GM04504 (cell line): Measurements from ENCODE around the gene PFKFB4.

ENCODE experiments used
- DNase-seq: peaks from one replicate; pipeline ENCODE4 v3.0.0-alpha.2; 2012; ENCODE audit warnings: low read depth

Gene PFKFB4

GRCh38 chr3:48556796-48557626 lies at the start of gene PFKFB4:
Gene PFKFB4 (minus strand): TSS chr3:48556803. CDS start chr3:48556777, 26 bp downstream.
- DNase-seq = peak; percentile 99

DNA sequence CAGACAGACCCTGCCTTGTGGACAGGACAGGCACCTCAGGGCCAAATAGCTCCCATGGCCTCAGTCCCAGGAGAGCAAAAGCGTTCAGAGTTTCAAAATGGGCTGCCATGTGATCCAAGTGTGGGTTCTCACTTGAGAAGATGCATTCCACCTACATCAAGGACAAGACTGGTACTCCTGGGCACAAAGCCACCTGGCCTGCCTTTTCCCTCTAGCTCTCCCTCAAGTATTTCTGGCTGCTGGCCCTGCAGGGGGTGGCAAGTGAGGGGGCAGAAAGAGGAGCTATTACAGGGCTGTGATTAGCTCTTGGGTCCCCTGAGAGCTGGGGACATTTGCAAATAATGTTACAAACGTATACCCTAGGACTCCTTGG lies 45.0 kb upstream of the PFKFB4 start:
- DNase-seq = no peak

DNA sequence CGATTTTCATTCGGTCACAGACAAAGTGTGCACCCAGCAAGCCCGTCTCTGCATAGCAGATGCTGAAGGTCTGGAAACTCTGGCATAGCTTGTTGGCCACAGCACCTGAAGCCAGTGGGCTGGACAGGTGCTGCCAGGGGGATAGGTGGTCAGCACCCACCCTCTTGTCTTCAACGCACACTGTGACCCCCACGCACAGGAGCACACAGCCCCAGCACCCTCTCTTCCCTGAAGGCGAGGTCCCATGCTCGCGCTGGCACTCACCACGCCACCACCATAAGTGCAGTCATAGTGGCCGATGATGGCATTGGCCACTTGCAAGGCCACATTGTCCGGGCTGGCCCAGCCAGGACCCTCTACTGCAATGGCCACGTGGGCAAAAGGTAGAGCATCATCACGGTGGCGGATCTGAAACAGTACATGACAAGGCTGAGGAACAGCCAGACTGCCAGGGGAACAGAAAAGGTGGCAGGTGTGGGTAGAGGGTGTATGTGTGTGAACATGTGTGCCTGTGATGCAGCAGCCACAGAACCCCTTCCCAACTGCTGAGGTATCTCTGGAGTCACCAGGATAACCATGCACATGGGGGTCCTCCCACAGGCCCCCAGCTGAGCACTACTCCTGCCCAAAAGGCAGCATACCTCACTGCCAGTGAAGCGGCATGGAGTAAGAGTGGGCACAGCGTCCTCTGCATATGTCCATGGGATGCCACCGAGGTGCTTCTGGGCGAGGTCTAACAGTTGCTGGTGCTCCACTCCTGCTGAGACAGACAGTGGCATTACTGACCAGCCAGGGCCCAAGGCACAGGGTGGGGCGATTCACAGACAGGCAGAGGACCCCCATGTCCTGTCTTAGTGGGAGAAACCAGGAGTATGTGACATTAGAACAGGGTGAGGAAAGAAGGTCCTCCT lies 44.4 kb upstream of the PFKFB4 start:
- DNase-seq = no peak

- DNase-seq = no peak
These were observed 43.1 kb upstream of the PFKFB4 start for GRCh38 chr3:48599509-48600285.

- no peak for DNase-seq
These were observed 42.5 kb upstream of the PFKFB4 start for GRCh38 chr3:48599077-48599501.

GRCh38 chr3:48598323-48599076 lies 41.9 kb upstream of the PFKFB4 start:
- peak; percentile 95 for DNase-seq

- no peak for DNase-seq
These were observed 40.8 kb upstream of the PFKFB4 start for GRCh38 chr3:48597408-48597800.

GRCh38 chr3:48596676-48597407 lies 40.2 kb upstream of the PFKFB4 start:
- DNase-seq = no peak

DNA sequence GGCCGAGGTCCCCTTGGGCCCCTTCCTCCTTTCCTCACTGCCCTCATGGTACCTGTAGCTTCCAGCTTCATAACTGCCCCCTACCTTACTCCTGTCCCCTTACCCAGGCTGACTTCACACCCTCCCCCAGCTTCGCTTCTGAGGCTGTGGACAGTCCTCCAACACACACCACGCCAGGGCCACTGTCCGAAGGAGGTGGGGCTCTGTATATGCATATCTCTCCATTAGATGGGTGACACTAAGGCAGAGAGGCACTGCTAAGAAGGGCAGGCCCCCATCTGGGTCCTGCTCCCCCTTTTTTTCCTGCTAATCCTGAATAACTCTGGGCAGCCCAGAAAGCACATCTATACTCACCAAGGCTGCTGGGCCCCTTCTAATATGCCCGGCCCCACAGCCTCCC lies 39.6 kb upstream of the PFKFB4 start:
- DNase-seq = no peak

GRCh38 chr3:48595526-48596121 lies 39.0 kb upstream of the PFKFB4 start:
- DNase-seq = peak; percentile 74

DNA sequence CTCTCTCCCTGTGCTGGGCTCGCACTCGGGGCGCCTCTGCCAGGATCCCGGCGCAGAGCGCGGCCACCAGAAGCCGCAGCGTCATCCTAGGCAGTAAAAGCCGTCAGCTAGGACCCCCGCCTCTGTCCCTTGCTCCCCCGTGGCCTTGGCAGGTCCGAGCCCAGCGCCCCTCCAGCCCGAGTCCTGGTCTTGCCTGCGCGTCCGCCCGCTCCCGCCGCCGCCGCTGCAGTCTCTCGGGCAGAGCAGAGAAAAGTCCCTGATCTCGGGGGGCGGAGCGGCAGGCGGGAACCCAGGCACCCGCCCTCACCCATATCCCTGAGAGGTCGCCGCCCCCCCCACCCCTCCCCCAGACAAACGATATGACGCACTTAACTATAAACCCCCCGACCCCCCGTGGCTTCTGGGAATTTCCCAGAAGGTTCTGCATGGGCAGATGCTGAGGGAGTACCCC lies 38.5 kb upstream of the PFKFB4 start, which contains the start of gene COL7A1:
TSS of gene COL7A1 (minus strand) at position 255 of the 451 bp plus-strand sequence. CDS start at position 85, 170 bp downstream.
- DNase-seq = no peak

DNA sequence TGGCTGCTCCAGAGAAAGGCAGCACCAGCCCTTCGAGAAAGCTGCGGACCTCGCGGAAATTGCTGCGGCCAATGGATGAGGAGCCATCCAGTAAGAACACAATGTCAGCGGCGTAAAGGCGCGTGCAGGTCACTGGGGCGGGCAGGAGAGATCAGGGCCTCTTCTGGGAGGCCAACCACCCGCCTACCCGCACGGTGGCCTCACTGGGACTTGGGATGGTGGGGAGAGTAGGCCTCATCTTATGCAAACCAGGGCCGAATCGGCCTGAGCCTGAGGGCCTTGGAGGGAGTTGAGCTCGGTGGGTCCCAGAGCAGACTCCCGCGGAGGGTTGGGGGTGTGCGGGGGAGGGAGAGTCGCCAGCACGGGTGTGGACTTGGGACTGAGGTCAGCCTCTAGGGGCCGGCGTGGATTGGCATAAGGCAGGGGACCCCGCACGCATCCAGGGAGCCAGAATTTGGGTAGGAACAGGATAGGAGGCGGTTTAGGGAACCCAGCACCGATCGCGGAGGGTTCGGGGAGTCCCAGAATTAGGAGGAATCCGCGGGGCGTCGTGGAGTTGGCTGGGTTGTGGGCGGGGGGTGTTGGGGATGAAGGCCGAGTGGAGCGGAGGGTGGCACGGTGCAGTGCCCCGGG lies 37.9 kb upstream of the PFKFB4 start:
- peak; percentile 35 for DNase-seq

- DNase-seq = no peak
These were observed 36.7 kb upstream of the PFKFB4 start for GRCh38 chr3:48593337-48593736.

- no peak for DNase-seq
These were observed 36.0 kb upstream of the PFKFB4 start for GRCh38 chr3:48592519-48593087.

- no peak for DNase-seq
These were observed 35.4 kb upstream of the PFKFB4 start for GRCh38 chr3:48591886-48592518.

- no peak for DNase-seq
These were observed 34.8 kb upstream of the PFKFB4 start for GRCh38 chr3:48591436-48591835.

DNA sequence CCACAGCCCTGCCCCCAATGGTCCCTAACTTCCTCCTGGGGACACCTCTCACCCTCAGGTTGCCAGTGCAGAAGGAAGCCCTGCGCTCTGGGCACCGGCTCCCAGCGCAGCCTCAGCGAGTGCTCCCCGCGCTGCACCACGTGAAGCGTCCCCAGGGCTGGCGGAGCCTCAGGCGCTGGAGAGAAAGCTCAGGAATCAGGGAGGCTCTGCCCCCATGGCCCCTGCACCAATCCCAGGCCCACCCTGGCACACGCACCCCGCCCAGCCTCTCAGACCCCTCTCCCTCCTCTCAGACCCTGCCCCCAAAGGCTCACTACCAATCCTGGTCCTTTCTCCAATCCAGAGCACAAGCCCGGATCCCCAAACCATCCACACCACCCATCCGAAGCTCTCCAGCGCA lies 31.6 kb upstream of the PFKFB4 start:
- DNase-seq = no peak

- no peak for DNase-seq
These were observed 31.1 kb upstream of the PFKFB4 start for GRCh38 chr3:48587686-48588085.

DNA sequence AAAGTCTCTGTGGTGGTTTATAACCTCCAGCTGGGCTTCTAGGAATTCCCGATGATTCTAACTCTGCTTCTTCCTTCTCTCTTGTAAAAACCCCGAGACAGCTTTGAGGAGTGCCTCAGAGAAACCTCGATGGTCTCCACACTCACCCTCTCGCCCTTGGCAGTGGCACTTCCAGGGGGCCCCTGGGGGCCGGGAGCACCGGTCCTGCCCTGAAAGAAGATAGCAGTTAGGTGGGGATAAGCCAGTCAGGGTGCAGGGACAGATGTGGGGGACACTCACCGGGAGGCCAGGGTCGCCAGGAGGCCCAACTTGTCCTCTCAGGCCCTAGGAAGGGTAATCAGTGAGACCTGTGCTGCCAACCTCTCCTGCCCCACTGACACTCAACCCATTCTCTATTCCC lies 28.8 kb upstream of the PFKFB4 start:
- no peak for DNase-seq
